Ovary (tissue), 9 donors: Measurements from ENCODE around the gene PRC1. TPM values are rescaled to one million over a fixed set of nuclear protein-coding genes. Genes with fewer than 3 reads are reported as not detected.
"Not testable (repeated sequence)": the region's sequence is repeated elsewhere in the genome, so short reads cannot be mapped to it uniquely, and the experiment has no call there.

Experiments
- DNase-seq, 5 donors: peaks; one replicate each; pipeline ENCODE4 v3.0.0-alpha.2; 2019 to 2020
- H3K27ac ChIP-seq, 2 donors: fragments of 200-600 bp; one replicate each; pipeline versions ENCODE4 v1.5.1 to v1.8.0; 2019 to 2022
- H3K27me3 ChIP-seq: fragments of 200-600 bp; one replicate; pipeline ENCODE4 v1.8.0; 2022
- H3K36me3 ChIP-seq: fragments of 200-600 bp; sonication (generic); one replicate; pipeline ENCODE4 v1.5.1; 2019
- H3K4me1 ChIP-seq: one replicate; pipeline ENCODE4 v1.8.1; 2013; ENCODE audit warnings: mild to moderate bottlenecking, moderate library complexity; ENCODE audit not compliant: insufficient read depth
- H3K4me3 ChIP-seq: fragments of 200-600 bp; sonication (generic); one replicate; pipeline ENCODE4 v1.5.1; 2017
- H3K9me3 ChIP-seq, 2 donors: fragments of 200-600 bp in 1 of 2; sonication (generic) in 1 of 2; one replicate each; pipeline versions ENCODE4 v1.5.1 to v1.8.1; 2013 to 2019; ENCODE audit warnings: mild to moderate bottlenecking in 1 of 2, moderate library complexity in 1 of 2
- EP300 ChIP-seq: sonication (generic); formaldehyde crosslinking; IDR thresholded peaks from one replicate; pipeline ENCODE4 v1.6.1; 2017; ENCODE audit warnings: antibody characterized with exemption
- POLR2A ChIP-seq: fragments of 450-650 bp; IDR thresholded peaks from one replicate; pipeline ENCODE4 v1.6.1; 2017; ENCODE audit warnings: antibody characterized with exemption, mild to moderate bottlenecking, moderate library complexity
- WGBS, 3 donors: extraction: QIAGEN DNeasy Blood & Tissue Kit in 1 of 3; methylation state at CpG; one replicate each; pipeline versions ENCODE4 v1.1.5 to v1.1.7; 2013 to 2017; 5-methylcytosine and 5-hydroxymethylcytosine counted together
- intact Hi-C, 4 donors: fragments of 100-400 bp; cut with DNase I; formaldehyde crosslinking; loops; one replicate each; pipeline versions ENCODE4 v1.11.0 to v1.15.1; 2022 to 2023
- polyA plus RNA-seq, 2 donors: library from polyadenylated mRNA; stranded (reverse); fragments of 200-250 nt in 1 of 2; fragments of 350-450 nt in 1 of 2; fragmentation: Illumina TruSeq in 1 of 2; extraction: RNeasy Lipid Tissue Mini Kit (QIAGEN cat#74804) in 1 of 2; gene quantifications; one replicate each; pipeline ENCODE4 v1.2.3, GENCODE V29; 2013 to 2014
- total RNA-seq, 7 donors: library from RNA; depleted of rRNA in 2 of 7; stranded (reverse); fragments of >200 nt in 2 of 7; fragmentation: NEBNext Ultra II Directional in 3 of 7; extraction: Animal tissue kit (Norgen Biotek cat#: 25700) in 3 of 7; gene quantifications; one replicate each; pipeline versions ENCODE4 v1.1.0 to v1.2.4, GENCODE V29; 2016 to 2023
- TF ChIP-seq, protein P1 (sequence below), 3 donors: fragments of 450-650 bp in 2 of 3; fragments of 200-600 bp in 1 of 3; IDR thresholded peaks; one replicate each; pipeline versions ENCODE4 v1.5.1 to v1.8.0; 2016 to 2022; ENCODE audit warnings: antibody characterized with exemption in 3 of 3, mild to moderate bottlenecking in 1 of 3
- donor health status: DM: no; HTN: no; CAD: no; lungs with moderate emphysema.
- donor health status: DM: no; HTN: no; CAD: no.
- donor health status: Bipolar disorder and iron deficiency.
- donor health status: DM: yes; HTN: yes; CAD: no.
- donor health status: DM: no; HTN: no; CAD: no.
- donor health status: DM: yes; HTN: yes; CAD: no.

Gene PRC1
- total and polyA plus RNA-seq, 9 donors, result 5.7 to 13.2 (median 6.8) TPM

DNA sequence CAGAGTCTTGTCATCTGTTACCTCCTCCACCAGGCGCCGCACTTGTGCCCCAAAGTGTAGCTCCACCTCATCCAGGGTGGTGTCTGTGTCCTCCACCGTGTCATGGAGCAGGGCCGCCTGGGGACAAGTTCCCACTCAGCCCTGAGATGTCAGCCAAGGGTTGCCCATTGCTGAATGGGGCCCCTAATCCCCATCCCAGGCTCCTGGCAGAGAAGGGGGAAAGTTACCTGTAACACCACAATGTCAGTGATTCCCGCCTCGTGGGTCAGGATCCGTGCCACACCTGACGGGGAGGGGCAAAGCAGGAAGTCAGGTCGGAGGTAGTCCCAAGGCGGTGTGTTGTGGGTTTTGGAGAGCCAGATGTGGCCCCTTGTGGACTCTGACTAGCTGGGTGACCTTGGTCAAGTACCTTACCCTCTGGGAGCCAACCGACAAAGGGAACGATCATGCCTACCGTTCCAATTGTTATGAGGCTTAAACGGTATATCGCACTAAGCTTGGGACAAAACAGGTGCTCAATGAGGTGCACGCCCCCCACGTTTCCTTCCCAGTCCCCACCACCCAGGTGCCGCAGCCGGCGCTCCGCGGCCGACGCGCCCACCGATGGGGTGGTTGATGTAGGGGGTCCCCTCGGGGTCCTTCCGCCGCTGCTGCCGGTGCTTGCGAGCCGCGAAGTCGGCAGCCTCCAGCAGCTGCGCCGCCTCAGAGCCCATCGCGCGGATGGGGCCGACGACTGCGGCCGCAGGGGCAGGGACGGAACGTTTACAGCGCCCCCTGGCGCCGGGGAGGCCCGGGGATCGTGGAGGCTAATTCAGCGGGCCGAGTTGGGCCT is 62.3 kb downstream of the PRC1 start, which contains the start of gene HDDC3:
HDDC3 (minus strand) TSS at position 722 of the 832 bp plus-strand sequence; CDS start at position 713, 9 bp downstream.
- Histone ChIP-seq H3K4me1 (peaks cover 18% of the 10 kb centered on the region), H3K36me3 (no peaks in the 10 kb centered on the region), H3K9me3 (no peaks in the 10 kb centered on the region), H3K4me3 (peak within 1 kb of the TSS; percentile 69), H3K27ac (peak within 1 kb of the TSS; percentile 76 to 81), H3K27me3 (no peaks in the 10 kb centered on the region)
- TF ChIP-seq EP300, result no peak
- peak; percentile 38 for TF ChIP-seq POLR2A
- TF ChIP-seq, protein P1, sequence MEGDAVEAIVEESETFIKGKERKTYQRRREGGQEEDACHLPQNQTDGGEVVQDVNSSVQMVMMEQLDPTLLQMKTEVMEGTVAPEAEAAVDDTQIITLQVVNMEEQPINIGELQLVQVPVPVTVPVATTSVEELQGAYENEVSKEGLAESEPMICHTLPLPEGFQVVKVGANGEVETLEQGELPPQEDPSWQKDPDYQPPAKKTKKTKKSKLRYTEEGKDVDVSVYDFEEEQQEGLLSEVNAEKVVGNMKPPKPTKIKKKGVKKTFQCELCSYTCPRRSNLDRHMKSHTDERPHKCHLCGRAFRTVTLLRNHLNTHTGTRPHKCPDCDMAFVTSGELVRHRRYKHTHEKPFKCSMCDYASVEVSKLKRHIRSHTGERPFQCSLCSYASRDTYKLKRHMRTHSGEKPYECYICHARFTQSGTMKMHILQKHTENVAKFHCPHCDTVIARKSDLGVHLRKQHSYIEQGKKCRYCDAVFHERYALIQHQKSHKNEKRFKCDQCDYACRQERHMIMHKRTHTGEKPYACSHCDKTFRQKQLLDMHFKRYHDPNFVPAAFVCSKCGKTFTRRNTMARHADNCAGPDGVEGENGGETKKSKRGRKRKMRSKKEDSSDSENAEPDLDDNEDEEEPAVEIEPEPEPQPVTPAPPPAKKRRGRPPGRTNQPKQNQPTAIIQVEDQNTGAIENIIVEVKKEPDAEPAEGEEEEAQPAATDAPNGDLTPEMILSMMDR (IDR thresholded peaks at IDR 0.05), result peak; percentile 88 to 91 (median 90)
- DNase-seq, result peak; percentile 85 to 96 (median 92)
- 2 to 4% (median 3%) methylated on average over 37 to 52 of the region's 52 CpGs for WGBS, 3 donors
- intact Hi-C loops, result no loop called here

DNA sequence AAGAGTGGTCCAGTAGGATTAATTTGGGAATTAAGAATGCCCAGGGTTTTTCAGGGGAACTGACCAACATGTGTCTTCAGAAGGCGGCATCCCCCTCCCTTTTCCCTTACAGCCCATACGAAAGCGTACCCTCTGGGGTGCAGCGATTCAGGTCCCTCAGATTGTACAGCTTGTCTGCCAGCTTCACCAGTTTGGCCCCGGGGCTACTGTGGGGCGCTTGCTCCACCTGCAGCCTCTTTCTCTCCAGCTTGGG is 62.8 kb downstream of the PRC1 start:
- peaks cover 18% of the 10 kb centered on the region for H3K4me1 ChIP-seq
- TF ChIP-seq EP300, result no peak
- TF ChIP-seq POLR2A, result no peak
- TF ChIP-seq, protein P1 (IDR thresholded peaks at IDR 0.05), result no peak
- intact Hi-C loops, result no loop called here
- WGBS, 3 donors, result 25 to 39% (median 32%) methylated on average over 6 of the region's 6 CpGs
- DNase-seq, result no peak
- peak overlapping the region; percentile 69 for H3K4me3 ChIP-seq
- H3K27me3 ChIP-seq, result no peaks in the 10 kb centered on the region
- H3K9me3 ChIP-seq, result no peaks in the 10 kb centered on the region
- H3K27ac ChIP-seq, result peak overlapping the region; percentile 76 to 81
- no peaks in the 10 kb centered on the region for H3K36me3 ChIP-seq

DNA sequence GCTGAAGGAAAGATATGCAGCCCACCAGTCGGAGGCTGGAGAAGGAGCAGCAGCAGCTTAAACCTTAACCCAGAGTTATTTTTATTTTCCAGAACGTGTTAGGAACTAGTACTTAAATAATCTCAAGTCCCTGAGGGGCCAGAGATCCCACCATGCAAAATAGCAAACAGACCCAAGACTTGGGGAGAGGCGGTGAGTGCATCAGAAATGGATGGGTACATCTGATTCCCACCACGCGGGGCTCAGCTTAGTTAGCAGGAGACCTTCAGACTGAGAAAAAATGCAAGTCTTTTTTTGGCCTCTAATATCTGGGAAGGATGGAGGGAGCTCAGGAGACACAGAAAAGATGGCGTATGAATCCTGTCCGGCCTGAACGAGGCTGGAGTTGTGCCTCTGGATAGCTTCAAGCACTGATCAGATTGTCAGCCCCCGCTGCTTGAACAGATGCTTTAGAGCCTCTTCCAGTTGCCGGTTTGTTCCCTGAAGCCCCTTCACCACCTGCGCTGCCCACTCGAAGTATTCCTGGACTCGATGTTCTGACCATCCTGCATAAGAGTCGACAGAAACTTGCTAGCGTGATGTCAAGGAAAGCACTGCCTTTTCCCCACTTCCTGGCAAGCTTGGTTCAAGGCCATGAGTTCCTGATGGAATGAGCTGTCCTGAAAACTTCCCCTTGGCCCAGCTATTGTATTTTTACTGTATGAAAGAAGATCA is 63.3 kb downstream of the PRC1 start:
- intact Hi-C loops, result no loop called here
- Histone ChIP-seq H3K4me3 (peak overlapping the region; percentile 1), H3K4me1 (peaks cover 15% of the 10 kb centered on the region), H3K9me3 (no peaks in the 10 kb centered on the region), H3K27me3 (no peaks in the 10 kb centered on the region), H3K36me3 (no peaks in the 10 kb centered on the region), H3K27ac (peak overlapping the region; percentile 76 to 81)
- peak in 3 of 5 donors; percentile 41 to 60 (median 48) for DNase-seq
- TF ChIP-seq, protein P1 (IDR thresholded peaks at IDR 0.05), result no peak
- TF ChIP-seq EP300 (no peak), POLR2A (no peak)
- 25 to 53% (median 36%) methylated on average over 15 of the region's 15 CpGs for WGBS, 3 donors

DNA sequence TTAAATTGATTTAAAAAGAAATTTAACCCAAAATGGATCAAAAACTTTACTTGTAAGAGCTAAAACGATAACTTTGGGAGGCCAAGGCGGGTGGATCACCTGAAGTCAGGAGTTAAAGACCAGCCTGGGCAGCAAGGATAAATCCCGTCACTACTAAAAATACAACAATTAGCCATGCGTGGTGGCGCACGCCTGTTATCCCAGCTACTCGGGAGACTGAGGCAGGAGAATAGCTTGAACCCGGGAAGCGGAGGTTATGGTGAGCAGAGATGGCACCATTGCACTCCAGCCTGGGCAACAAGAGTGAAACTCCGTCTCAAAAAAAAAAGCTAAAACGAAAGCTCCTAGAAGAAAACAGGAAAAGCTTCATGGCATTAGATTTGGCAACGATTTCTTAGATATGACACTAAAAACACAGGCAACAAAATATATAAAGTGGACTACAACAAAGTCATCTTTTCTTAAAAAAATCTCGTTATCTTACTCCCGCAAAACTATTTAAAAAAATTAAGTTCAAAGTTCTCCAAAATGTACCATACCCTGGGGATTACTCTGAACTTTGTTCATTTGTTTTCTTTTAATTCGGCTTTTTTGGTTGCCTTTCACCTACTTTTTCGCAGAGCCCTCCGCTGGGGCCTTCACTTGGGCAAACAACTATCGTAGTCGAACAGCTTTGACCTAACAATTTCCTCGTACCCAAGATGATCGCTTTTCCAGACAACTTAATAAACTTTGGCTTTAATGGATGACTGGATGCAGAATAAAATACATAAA is 64.9 kb downstream of the PRC1 start:
- Histone ChIP-seq H3K27ac (peak overlapping the region; percentile 63 to 81), H3K4me1 (peaks cover 12% of the 10 kb centered on the region), H3K4me3 (peak overlapping the region; percentile 66), H3K27me3 (no peaks in the 10 kb centered on the region), H3K9me3 (no peaks in the 10 kb centered on the region), H3K36me3 (no peaks in the 10 kb centered on the region)
- TF ChIP-seq POLR2A (no peak), EP300 (no peak)
- TF ChIP-seq, protein P1 (IDR thresholded peaks at IDR 0.05), result no peak
- WGBS, 3 donors, result 40 to 55% (median 45%) methylated on average over 21 of the region's 21 CpGs
- intact Hi-C loops, result no loop called here
- DNase-seq, result no peak

DNA sequence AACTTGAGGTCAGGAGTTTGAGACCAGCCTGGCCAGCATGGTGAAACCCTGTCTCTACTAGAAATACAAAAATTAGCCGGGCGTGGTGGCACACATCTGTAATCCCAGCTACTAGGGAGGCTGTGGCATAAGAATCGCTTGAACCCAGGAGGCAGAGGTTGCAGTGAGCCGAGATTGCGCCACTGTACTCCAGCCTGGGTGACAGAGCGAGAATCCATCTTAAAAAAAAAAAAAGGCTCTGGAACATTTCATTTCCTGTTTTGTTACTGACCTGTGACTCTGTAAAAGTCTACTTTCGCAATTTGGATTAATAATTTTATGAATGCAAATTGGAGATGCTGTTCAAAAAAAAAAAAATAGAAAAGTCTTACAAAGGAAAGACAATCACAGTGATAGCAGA is 66.2 kb downstream of the PRC1 start:
- H3K9me3 ChIP-seq, H3K36me3 ChIP-seq, H3K27ac ChIP-seq, H3K27me3 ChIP-seq, intact Hi-C loops, H3K4me3 ChIP-seq, DNase-seq: not testable (repeated sequence)
- 94% methylated on average over 7 of the region's 7 CpGs for WGBS, 3 donors
- peaks cover 12% of the 10 kb centered on the region for H3K4me1 ChIP-seq

DNA sequence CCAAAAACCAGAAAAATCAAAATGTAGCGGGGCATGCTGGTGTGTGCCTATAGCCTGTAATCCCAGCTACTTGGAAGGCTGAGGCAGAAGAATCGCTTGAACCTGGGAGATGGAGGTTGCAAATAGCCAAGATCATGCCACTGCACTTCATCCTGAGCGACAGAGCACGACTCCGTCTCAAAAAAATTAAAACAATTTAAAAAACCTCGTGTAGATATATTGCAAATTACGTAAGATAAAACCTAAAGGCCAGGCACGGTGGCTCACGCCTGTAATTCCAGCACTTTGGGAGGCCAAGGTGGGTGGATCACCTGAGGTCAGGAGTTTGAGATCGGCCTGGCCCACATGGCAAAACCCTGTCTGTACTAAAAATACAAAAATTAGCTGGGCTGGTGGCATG is 67.6 kb downstream of the PRC1 start:
- H3K27ac ChIP-seq, DNase-seq, H3K4me1 ChIP-seq, intact Hi-C loops, H3K36me3 ChIP-seq, H3K27me3 ChIP-seq, H3K4me3 ChIP-seq, H3K9me3 ChIP-seq: not testable (repeated sequence)
- WGBS, 3 donors, result 88 to 91% (median 89%) methylated on average over 10 of the region's 10 CpGs
